Measurements from ENCODE around the gene WDR18.

- TF ChIP-seq POLR2A (IDR thresholded peaks at IDR 0.05; ENCODE audit: low read length) (no peak), GATA1 (IDR thresholded peaks at IDR 0.05; ENCODE audit: low read depth, low read length) (no peak)
These were observed 26.7 kb downstream of the WDR18 start for GRCh38 chr19:1010586-1011510.
